HepG2 (cell line): ENCODE data around the gene KCNH1. TPM values are rescaled to one million over a fixed set of nuclear protein-coding genes. Genes with fewer than 3 reads are reported as not detected.

Source experiments
- ATAC-seq: fragments of 200-7000 bp; cut with Tn5 transposase; 3 replicates; pipeline ENCODE4 v1.9.1; 2020; ENCODE audit warnings: mild to moderate bottlenecking, moderate library complexity
- BruUV-seq: library from RNA; stranded (reverse); fragments of 400-500 nt; replicated peaks from 2 replicates; lab custom pipeline; 2021; lab: Mats Ljungman, UMichigan
- CTCF ChIA-PET: fragments of 300-600 bp; formaldehyde crosslinking; extraction: SDS; loops from one replicate; lab custom pipeline; 2021; ENCODE audit warnings: low total read pairs, inconsistent platforms, low intra/inter-chr PET ratio; lab: Yijun Ruan, JAX
- POLR2A ChIA-PET: fragments of 350-600 bp; sonication (Branson Sonifier 250); formaldehyde crosslinking; loops from one replicate; lab custom pipeline; 2020; ENCODE audit warnings: antibody characterized with exemption, inconsistent platforms; lab: Yijun Ruan, JAX
- DNase-seq: peaks from one replicate; pipeline ENCODE4 v3.0.0-alpha.2; 2015; ENCODE audit warnings: low spot score
- FAIRE-seq: peaks from 3 replicates; lab custom pipeline; 2011; peaks lifted over from hg19 to GRCh38; lab: Jason Lieb, UNC
- H2AFZ ChIP-seq: one replicate; pipeline ENCODE4 v1.6.1; 2011; ENCODE audit warnings: low read length, inconsistent platforms
- H3K27ac ChIP-seq: fragments of 300-600 bp; 3 replicates; pipeline ENCODE4 v1.8.0; 2011; ENCODE audit warnings: mixed run types, mild to moderate bottlenecking, mixed read lengths, low read length, inconsistent platforms; ENCODE audit not compliant: insufficient read depth; ENCODE audit errors: extremely low read length
- H3K27me3 ChIP-seq, 2 experiments: fragments of 200-600 bp in 1 of 2; 2 replicates in 1 of 2; 3 replicates in 1 of 2; pipeline versions ENCODE4 v1.6.0 to v1.8.0; 2011; ENCODE audit warnings: low read length in 2 of 2, mild to moderate bottlenecking in 2 of 2, moderate library complexity in 2 of 2, inconsistent platforms in 1 of 2; ENCODE audit not compliant: insufficient read depth in 2 of 2, control insufficient read depth in 1 of 2
- H3K36me3 ChIP-seq, 2 experiments: fragments of 200-600 bp in 1 of 2; replicated peaks in 1 of 2; 2 replicates in 1 of 2; 3 replicates in 1 of 2; pipeline versions ENCODE4 v1.5.1 to v1.8.0; 2011; ENCODE audit warnings: low read length in 2 of 2, inconsistent platforms in 1 of 2; ENCODE audit not compliant: insufficient read depth in 2 of 2, control insufficient read depth in 1 of 2
- H3K4me1 ChIP-seq: 2 replicates; pipeline ENCODE4 v1.5.1; 2012; ENCODE audit warnings: low read length, inconsistent platforms; ENCODE audit not compliant: insufficient read depth
- H3K4me2 ChIP-seq: 2 replicates; pipeline ENCODE4 v1.6.0; 2011; ENCODE audit warnings: low read depth, low read length, inconsistent platforms
- H3K4me3 ChIP-seq, 3 experiments: fragments of 200-600 bp in 1 of 3; sonication (generic), shearing (Covaris generic) in 1 of 3; replicated peaks in 1 of 3; 2 replicates each; pipeline ENCODE4 v1.5.1; 2011 to 2016; ENCODE audit warnings: low read length in 3 of 3, inconsistent platforms in 2 of 3, low read depth in 2 of 3, mild to moderate bottlenecking in 2 of 3, control low read depth in 1 of 3, mixed read lengths in 1 of 3; ENCODE audit not compliant: insufficient read depth in 1 of 3
- H3K79me2 ChIP-seq: one replicate; pipeline ENCODE4 v1.6.1; 2011; ENCODE audit warnings: low read length, inconsistent platforms; ENCODE audit not compliant: insufficient read depth
- H3K9ac ChIP-seq: 2 replicates; pipeline ENCODE4 v1.6.0; 2011; ENCODE audit warnings: mild to moderate bottlenecking, low read depth, low read length, inconsistent platforms; ENCODE audit not compliant: insufficient read depth
- H3K9me3 ChIP-seq: 2 replicates; pipeline ENCODE4 v1.5.1; 2012; ENCODE audit warnings: mild to moderate bottlenecking, low read length
- H4K20me1 ChIP-seq: 2 replicates; pipeline ENCODE4 v1.6.0; 2011; ENCODE audit warnings: inconsistent platforms, mild to moderate bottlenecking, low read length, moderate library complexity; ENCODE audit not compliant: insufficient read depth
- AFF4 ChIP-seq: sonication (generic); formaldehyde crosslinking; IDR thresholded peaks from 2 replicates; pipeline ENCODE4 v1.4.0; 2020; ENCODE audit warnings: missing genetic modification reagents
- ATAD3A ChIP-seq: sonication (generic); formaldehyde crosslinking; IDR thresholded peaks from 2 replicates; pipeline ENCODE4 v1.4.0; 2020; ENCODE audit warnings: missing genetic modification reagents
- CHD4 ChIP-seq: fragments of 200-600 bp; sonication (generic); IDR thresholded peaks from 2 replicates; pipeline ENCODE4 v1.7.0; 2017; ENCODE audit warnings: mild to moderate bottlenecking, low read length, borderline replicate concordance
- ELF4 ChIP-seq: sonication (generic); formaldehyde crosslinking; IDR thresholded peaks from 2 replicates; pipeline ENCODE4 v1.5.0; 2020; ENCODE audit warnings: missing genetic modification reagents, mild to moderate bottlenecking, moderate library complexity, borderline replicate concordance
- FOXP4 ChIP-seq: sonication (generic); formaldehyde crosslinking; IDR thresholded peaks from 2 replicates; pipeline ENCODE4 v1.4.0; 2020; ENCODE audit warnings: missing genetic modification reagents
- JUN ChIP-seq: sonication (generic); formaldehyde crosslinking; IDR thresholded peaks from 2 replicates; pipeline ENCODE4 v1.4.0; 2020; ENCODE audit warnings: mild to moderate bottlenecking, missing genetic modification reagents
- KLF12 ChIP-seq: sonication (generic); formaldehyde crosslinking; IDR thresholded peaks from 2 replicates; pipeline ENCODE4 v1.4.0; 2020; ENCODE audit warnings: missing genetic modification reagents, borderline replicate concordance
- KLF15 ChIP-seq: sonication (generic); formaldehyde crosslinking; IDR thresholded peaks from 2 replicates; pipeline ENCODE4 v1.8.1; 2023; ENCODE audit warnings: borderline replicate concordance, mild to moderate bottlenecking, inconsistent platforms, missing genetic modification reagents, mixed read lengths
- MEF2D ChIP-seq: sonication (generic); formaldehyde crosslinking; IDR thresholded peaks from 2 replicates; pipeline ENCODE4 v1.5.1; 2020; ENCODE audit warnings: mild to moderate bottlenecking, missing genetic modification reagents
- NFE2L2 ChIP-seq: fragments of 150-350 bp; IDR thresholded peaks from 2 replicates; pipeline ENCODE4 v1.6.1; 2014; ENCODE audit warnings: low read length
- NR2F2 ChIP-seq: IDR thresholded peaks from 2 replicates; pipeline ENCODE4 v1.6.1; 2012; ENCODE audit warnings: low read depth, inconsistent platforms, borderline replicate concordance
- POLR2AphosphoS2 ChIP-seq: IDR thresholded peaks from 2 replicates; pipeline ENCODE4 v1.6.1; 2011; ENCODE audit warnings: low read depth, low read length, improper control_type of control experiment
- THAP9 ChIP-seq: sonication (generic); formaldehyde crosslinking; IDR thresholded peaks from 2 replicates; pipeline ENCODE4; 2020; ENCODE audit warnings: missing genetic modification reagents, mild to moderate bottlenecking, borderline replicate concordance
- TP53 ChIP-seq: sonication (generic); formaldehyde crosslinking; conservative IDR thresholded peaks from 2 replicates; pipeline ENCODE4 v1.4.0; 2020; ENCODE audit warnings: missing genetic modification reagents
- ZNF101 ChIP-seq: sonication (generic); formaldehyde crosslinking; IDR thresholded peaks from 2 replicates; pipeline ENCODE4 v1.4.0; 2020; ENCODE audit warnings: mild to moderate bottlenecking, low read depth, missing genetic modification reagents, borderline replicate concordance
- ZNF121 ChIP-seq: sonication (generic); formaldehyde crosslinking; IDR thresholded peaks from 2 replicates; pipeline ENCODE4 v1.5.0; 2020; ENCODE audit warnings: mild to moderate bottlenecking, missing genetic modification reagents
- ZNF225 ChIP-seq: sonication (generic); formaldehyde crosslinking; IDR thresholded peaks from 2 replicates; pipeline ENCODE4 v1.4.0; 2020; ENCODE audit warnings: mild to moderate bottlenecking, missing genetic modification reagents
- ZNF709 ChIP-seq: sonication (generic); formaldehyde crosslinking; IDR thresholded peaks from 2 replicates; pipeline ENCODE4 v1.5.0; 2020; ENCODE audit warnings: mild to moderate bottlenecking, missing genetic modification reagents
- ZNF891 ChIP-seq: sonication (generic); formaldehyde crosslinking; IDR thresholded peaks from 2 replicates; pipeline ENCODE4 v1.5.0; 2020; ENCODE audit warnings: mild to moderate bottlenecking, missing genetic modification reagents
- WGBS: methylation state at CpG from one replicate; pipeline ENCODE4 v1.1.6; 2017; ENCODE audit warnings: low lambda C conversion rate; 5-methylcytosine and 5-hydroxymethylcytosine counted together
- in situ Hi-C: cut with HindIII; loops from 2 replicates; pipeline ENCODE4 v1.10.0; 2017; ENCODE audit warnings: low pct_unique_long_range_greater_than_20kb; ENCODE audit not compliant: extremely low pct_ligation_motif_present
- intact Hi-C: fragments of 100-400 bp; cut with micrococcal nuclease; formaldehyde crosslinking; loops from one replicate; pipeline ENCODE4 v1.10.0; 2022; ENCODE audit not compliant: unreplicated experiment
- polyA plus RNA-seq, 8 experiments: library from polyadenylated mRNA; depleted of rRNA in 3 of 8; stranded (reverse) in 7 of 8; unstranded in 1 of 8; fragments of >200 nt; fragmentation: Illumina TruSeq in 4 of 8; extraction: Trizol in 4 of 8; gene quantifications; 2 replicates each; pipeline versions ENCODE4 v1.2.1 to v1.2.3, GENCODE V29; 2011 to 2016; ENCODE audit warnings: low read depth in 4 of 8, missing spikeins in 1 of 8, mixed read lengths in 1 of 8; ENCODE audit not compliant: insufficient read depth in 1 of 8
- total RNA-seq, 5 experiments: library from RNA; depleted of rRNA; stranded (reverse); fragments of >200 nt; fragmentation: Illumina TruSeq; extraction: Trizol; gene quantifications; 2 replicates each; pipeline ENCODE4 v1.2.3, GENCODE V29; 2016; ENCODE audit warnings: low read depth in 1 of 5

The KCNH1 gene
- total and polyA plus RNA-seq, 2 of the 13 experiments (the other 11 are each of a cell fraction or from before 2014, with no cell fraction given) = not detected

GRCh38 chr1:210743038-210743437 lies 390.9 kb downstream of the KCNH1 start:
- no peak for FAIRE-seq
- H3K4me2 ChIP-seq = no peak overlapping the region
- in situ Hi-C loops = no loop called here
- no peak overlapping the region for H3K4me3 ChIP-seq
- H3K4me1 ChIP-seq = no peaks in the 10 kb centered on the region
- CTCF ChIA-PET = no interaction called here
- no peak overlapping the region for H2AFZ ChIP-seq
- BruUV-seq = no TSS peak
- intact Hi-C loops = no loop called here
- H3K27me3 ChIP-seq = no peaks in the 10 kb centered on the region
- no peak overlapping the region for H3K9ac ChIP-seq
- H3K36me3 ChIP-seq = no peaks in the 10 kb centered on the region
- no peaks in the 10 kb centered on the region for H3K79me2 ChIP-seq
- 12% methylated on average over 3 of the region's 3 CpGs for WGBS
- no peaks in the 10 kb centered on the region for H4K20me1 ChIP-seq
- TF ChIP-seq MEF2D (CRISPR knock-in tag) (no peak), FOXP4 (CRISPR knock-in tag) (no peak), AFF4 (no peak), ZNF121 (CRISPR knock-in tag) (no peak), ATAD3A (CRISPR knock-in tag) (no peak), NR2F2 (no peak), CHD4 (no peak), KLF12 (no peak), ZNF225 (no peak), ZNF101 (CRISPR knock-in tag) (no peak), ZNF891 (CRISPR knock-in tag) (no peak), ZNF709 (CRISPR knock-in tag) (no peak), KLF15 (CRISPR knock-in tag) (no peak), POLR2AphosphoS2 (no peak), NFE2L2 (no peak), JUN (no peak), TP53 (CRISPR knock-in tag) (no peak), THAP9 (CRISPR knock-in tag) (no peak), ELF4 (CRISPR knock-in tag) (no peak)
- no peak for DNase-seq
- H3K9me3 ChIP-seq = no peaks in the 10 kb centered on the region
- H3K27ac ChIP-seq = no peak overlapping the region
- ATAC-seq = no peak
- POLR2A ChIA-PET = no interaction called here
